A172 (cell line): Measurements from ENCODE around the gene MCF2L2. TPM values are rescaled to one million over a fixed set of nuclear protein-coding genes. Genes with fewer than 3 reads are reported as not detected.

Experiments
- DNase-seq: peaks from one replicate; pipeline ENCODE4 v3.0.0-alpha.2; 2015; ENCODE audit warnings: low spot score
- total RNA-seq: library from RNA; depleted of rRNA; stranded (reverse); fragments of >200 nt; shearing (Covaris generic); gene quantifications from 2 replicates; pipeline ENCODE4 v1.2.3, GENCODE V29; 2014

Gene MCF2L2
- total RNA-seq, 1 experiment from 2014 or later = 0.22 TPM

DNA sequence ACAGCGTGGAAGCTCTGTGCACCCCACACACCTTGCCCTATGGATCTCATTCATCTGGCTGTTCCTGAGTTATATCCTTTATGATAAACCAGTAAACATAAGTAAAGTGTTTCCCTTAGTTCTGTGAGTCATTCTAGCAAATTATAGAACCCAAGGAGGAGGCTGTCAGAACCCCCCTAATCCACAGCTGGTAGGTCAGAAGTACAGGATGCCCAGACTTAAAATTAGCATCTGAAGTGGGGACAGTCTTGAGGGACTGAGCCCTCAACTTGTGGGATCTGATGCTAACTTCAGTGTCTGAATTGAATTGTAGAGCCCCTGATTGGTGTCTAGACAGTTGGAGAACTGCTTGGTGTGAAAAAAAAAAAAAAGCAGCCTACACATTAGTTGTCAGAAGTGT lies 100.3 kb downstream of the MCF2L2 start:
- peak; percentile 17 for DNase-seq

GRCh38 chr3:183327343-183327742 lies 101.1 kb downstream of the MCF2L2 start:
- no peak for DNase-seq

GRCh38 chr3:183324083-183324482 lies 104.3 kb downstream of the MCF2L2 start:
- peak; percentile 84 for DNase-seq

DNA sequence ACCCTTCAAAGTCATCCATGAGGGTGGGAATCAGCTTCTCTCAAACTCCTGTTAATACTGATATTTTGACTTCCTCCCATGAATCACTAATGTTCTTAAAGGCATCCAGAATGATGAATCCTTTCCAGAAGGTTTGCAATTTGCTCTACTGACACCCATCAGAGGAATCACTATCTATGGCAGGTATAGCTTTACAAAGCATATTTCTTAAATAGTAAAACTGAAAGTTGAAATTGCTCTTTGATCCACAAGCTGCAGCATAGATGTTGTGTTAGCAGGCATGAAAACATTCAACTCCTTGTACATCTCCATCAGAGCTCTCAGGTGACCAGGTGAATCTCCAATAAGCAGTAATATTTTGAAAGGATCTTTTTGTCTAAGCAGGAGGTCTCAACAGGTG lies 109.0 kb downstream of the MCF2L2 start:
- DNase-seq = no peak

DNA sequence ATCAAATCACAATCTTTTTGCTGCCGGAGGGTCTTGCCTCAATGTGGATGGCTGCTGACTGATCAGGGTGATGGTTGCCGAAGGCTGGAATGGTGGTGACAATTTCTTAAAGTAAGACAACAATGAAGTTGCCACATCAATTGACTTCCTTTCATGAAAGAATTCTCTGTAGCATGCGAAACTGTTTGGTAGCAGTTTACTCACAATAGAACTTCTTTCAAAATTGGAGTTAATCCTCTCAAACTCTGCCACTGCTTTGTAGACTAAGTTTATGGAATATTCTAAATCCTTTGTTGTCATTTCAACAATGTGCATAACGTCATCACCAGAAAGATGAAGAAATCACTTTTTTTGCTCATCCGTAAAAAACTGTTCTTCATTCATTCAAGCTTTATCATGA lies 109.5 kb downstream of the MCF2L2 start:
- DNase-seq = no peak

- DNase-seq = no peak
Observed at GRCh38 chr3:183317886-183318865, 110.2 kb downstream of the MCF2L2 start.

- DNase-seq = no peak
Observed at GRCh38 chr3:183317271-183317670, 111.1 kb downstream of the MCF2L2 start.

DNA sequence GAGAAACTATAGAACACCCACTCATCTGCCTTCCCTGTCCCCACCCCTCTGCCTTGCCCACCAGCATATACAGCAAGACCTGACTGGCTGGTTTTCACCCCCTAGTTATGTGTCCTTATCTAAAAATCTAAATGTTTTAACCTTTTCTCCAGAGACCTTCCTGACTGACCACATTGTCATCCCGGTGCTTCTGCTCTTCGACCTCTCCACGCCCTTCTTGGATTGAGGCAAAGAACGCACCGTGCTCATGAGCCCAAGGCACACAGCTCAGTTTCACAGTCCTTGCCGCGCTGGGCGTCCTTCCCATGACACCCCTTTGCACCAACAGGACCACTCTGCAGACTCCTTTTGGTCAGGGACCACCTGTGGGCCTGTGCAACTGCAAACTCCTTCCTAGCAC lies 112.7 kb downstream of the MCF2L2 start:
- no peak for DNase-seq

DNA sequence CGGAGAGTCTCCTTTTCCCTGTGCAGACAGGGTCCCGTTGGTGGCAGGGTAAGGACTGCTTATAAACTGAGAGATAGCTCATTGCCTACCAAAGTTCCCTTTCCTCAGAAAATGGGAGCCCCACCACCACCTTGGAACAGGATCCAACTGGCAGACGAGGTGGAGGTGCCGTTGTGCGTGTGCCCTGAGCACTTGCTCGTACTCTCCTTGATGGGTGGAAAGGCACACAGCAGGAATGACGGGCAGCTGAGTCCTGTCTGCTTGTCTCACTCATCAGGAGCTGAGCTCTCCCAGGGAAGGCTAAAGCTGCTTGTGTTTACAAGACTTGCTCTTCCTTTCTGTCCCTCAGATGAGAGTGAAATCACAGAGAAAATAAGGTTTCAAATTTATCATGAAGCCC lies 114.7 kb downstream of the MCF2L2 start:
- DNase-seq = no peak

GRCh38 chr3:183313351-183313750 lies 115.1 kb downstream of the MCF2L2 start:
- no peak for DNase-seq

DNA sequence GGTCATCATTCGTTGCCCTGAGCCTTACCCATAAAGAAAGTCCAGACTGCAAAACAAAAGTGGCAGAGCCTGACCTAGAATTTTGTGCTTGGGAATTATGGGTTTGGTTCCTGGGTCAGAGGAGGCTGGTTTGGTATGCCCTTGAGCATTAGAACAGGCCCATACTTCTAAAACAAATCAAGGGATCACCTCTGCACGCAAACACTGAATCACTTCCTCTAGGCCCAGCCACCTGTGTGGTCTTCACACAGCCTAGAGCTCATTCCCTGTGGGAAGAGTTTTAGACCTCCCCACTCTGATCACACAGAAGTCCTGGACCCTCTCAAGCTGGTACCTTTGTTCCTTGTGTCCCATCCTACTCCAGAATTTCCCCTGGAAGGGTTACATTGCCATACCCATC lies 116.0 kb downstream of the MCF2L2 start:
- no peak for DNase-seq

- no peak for DNase-seq
Observed at GRCh38 chr3:183310936-183311335, 117.5 kb downstream of the MCF2L2 start.

GRCh38 chr3:183309276-183309675 lies 119.1 kb downstream of the MCF2L2 start:
- no peak for DNase-seq

- DNase-seq = no peak
Observed at GRCh38 chr3:183308751-183309150, 119.7 kb downstream of the MCF2L2 start.

GRCh38 chr3:183307749-183308148 lies 120.7 kb downstream of the MCF2L2 start:
- DNase-seq = no peak

GRCh38 chr3:183306798-183307671 lies 121.4 kb downstream of the MCF2L2 start:
- DNase-seq = peak; percentile 81

- DNase-seq = no peak
Observed at GRCh38 chr3:183303690-183304089, 124.7 kb downstream of the MCF2L2 start.

DNA sequence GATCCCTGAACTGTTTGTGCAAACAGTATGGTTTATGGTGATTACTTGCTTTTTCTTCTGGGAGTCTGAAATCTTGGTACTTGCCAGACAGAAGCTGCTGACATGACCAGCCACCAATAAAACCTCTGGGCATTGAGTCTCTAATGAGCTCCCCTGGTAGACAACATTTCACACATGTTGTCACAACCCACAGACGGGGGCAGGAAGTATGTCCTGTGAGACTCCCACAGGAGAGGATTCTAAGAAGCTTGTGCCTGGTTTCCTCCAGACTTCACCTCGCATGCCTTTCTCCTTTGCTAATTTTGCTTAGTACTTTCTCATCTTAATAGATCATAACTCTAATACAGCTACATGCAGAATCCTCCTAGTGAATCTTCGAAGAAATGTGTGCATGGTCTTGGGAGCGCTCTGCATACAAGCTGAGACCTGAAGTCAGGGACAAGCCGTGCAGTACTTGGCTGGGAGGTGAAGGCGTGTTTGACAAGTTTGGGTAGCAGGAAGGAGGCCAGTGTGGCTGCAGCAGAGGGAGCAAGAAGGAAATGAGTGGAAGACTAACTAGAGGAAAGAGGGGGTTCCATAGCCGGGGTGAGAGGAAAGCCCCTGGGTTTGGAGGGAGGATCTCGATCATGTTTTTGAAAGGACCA lies 126.4 kb downstream of the MCF2L2 start:
- no peak for DNase-seq

GRCh38 chr3:183300996-183301562 lies 127.3 kb downstream of the MCF2L2 start:
- no peak for DNase-seq

- DNase-seq = no peak
Observed at GRCh38 chr3:183299976-183300375, 128.4 kb downstream of the MCF2L2 start.

GRCh38 chr3:183298701-183299153 lies 129.7 kb downstream of the MCF2L2 start:
- peak; percentile 92 for DNase-seq

DNA sequence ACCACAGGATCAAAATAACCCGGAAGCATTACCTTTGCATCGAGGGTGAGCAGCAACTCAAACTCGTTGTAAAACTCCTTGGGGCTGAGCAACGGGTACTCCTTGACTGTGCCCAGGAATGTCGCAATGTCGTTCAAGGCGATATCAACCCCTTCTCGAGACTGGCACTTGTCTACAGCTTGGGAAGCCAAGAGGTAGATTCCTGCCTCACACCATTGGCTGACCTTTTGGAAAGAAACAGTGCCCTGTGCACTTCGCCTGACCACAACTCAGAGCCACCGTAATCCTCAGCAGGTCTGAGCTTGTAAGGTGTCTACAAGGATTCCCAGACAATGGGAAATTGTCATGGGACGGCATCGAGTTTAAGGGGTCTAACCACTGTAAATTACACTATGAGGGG lies 131.5 kb downstream of the MCF2L2 start:
- DNase-seq = no peak
